Measurements from ENCODE around the gene SPRR2A. TPM values are rescaled to one million over a fixed set of nuclear protein-coding genes. Genes with fewer than 3 reads are reported as not detected.

Gene SPRR2A
- total and polyA plus RNA-seq, 2 of the 13 experiments (the other 11 are each of a cell fraction or from before 2014, with no cell fraction given), result not detected

DNA sequence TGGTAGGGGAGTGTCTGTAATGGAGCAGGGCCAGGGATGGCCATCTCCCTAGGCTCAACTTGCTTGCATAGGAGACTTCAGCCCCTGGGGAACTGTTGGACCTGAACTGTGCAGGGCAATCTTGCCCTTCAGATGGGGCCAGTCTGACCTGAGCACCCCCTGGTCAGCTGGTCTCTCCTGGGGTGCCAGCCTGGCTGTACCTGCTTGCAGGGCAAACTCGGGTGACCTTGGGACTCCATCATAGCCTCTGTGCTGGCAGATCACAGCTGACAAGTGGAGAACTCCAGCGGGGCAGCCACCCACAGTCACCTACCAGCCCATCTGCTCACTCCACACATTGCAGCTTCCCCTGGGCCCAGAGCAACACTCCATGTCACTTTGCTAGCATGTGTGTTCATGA is 8.1 kb downstream of the SPRR2A start:
- H4K20me1 ChIP-seq (ENCODE audit: insufficient read depth, low read length), result no peaks in the 10 kb centered on the region
- ATAC-seq (no peak), FAIRE-seq (no peak), DNase-seq (ENCODE audit: low spot score) (no peak)
- no peak overlapping the region for H3K4me3 ChIP-seq (replicated peaks in 1 of 3; ENCODE audit: insufficient read depth in 1 of 3, low read depth in 2 of 3, low read length in 3 of 3)
- intact Hi-C loops (cut with micrococcal nuclease; ENCODE audit: unreplicated experiment), result no loop called here
- BruUV-seq (replicated peaks), result no TSS peak
- ChIA-PET CTCF (ENCODE audit: low intra/inter-chr PET ratio, low total read pairs) (no interaction called here), POLR2A (no interaction called here)
- no peak overlapping the region for H2AFZ ChIP-seq (ENCODE audit: low read length)
- in situ Hi-C loops (cut with HindIII; ENCODE audit: extremely low pct_ligation_motif_present, low pct_unique_long_range_greater_than_20kb), result no loop called here
- no peaks in the 10 kb centered on the region for H3K9me3 ChIP-seq (ENCODE audit: low read length)
- no peak overlapping the region for H3K4me2 ChIP-seq (ENCODE audit: low read depth, low read length)
- TF ChIP-seq HCFC1 (IDR thresholded peaks at IDR 0.05; ENCODE audit: low read depth, low read length), result no peak
- no peak for TF ChIP-seq ZNF496 (CRISPR knock-in tag; IDR thresholded peaks at IDR 0.05; ENCODE audit: insufficient replicate concordance)
- TF ChIP-seq MTF2 (CRISPR knock-in tag; IDR thresholded peaks at IDR 0.05; ENCODE audit: borderline replicate concordance), result no peak
- no peak for TF ChIP-seq CBX1 (IDR thresholded peaks at IDR 0.05; ENCODE audit: low read depth)
- TF ChIP-seq, protein P1, sequence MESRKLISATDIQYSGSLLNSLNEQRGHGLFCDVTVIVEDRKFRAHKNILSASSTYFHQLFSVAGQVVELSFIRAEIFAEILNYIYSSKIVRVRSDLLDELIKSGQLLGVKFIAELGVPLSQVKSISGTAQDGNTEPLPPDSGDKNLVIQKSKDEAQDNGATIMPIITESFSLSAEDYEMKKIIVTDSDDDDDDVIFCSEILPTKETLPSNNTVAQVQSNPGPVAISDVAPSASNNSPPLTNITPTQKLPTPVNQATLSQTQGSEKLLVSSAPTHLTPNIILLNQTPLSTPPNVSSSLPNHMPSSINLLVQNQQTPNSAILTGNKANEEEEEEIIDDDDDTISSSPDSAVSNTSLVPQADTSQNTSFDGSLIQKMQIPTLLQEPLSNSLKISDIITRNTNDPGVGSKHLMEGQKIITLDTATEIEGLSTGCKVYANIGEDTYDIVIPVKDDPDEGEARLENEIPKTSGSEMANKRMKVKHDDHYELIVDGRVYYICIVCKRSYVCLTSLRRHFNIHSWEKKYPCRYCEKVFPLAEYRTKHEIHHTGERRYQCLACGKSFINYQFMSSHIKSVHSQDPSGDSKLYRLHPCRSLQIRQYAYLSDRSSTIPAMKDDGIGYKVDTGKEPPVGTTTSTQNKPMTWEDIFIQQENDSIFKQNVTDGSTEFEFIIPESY (CRISPR knock-in tag; IDR thresholded peaks at IDR 0.05), result no peak
- TF ChIP-seq KDM4B (CRISPR knock-in tag; IDR thresholded peaks at IDR 0.05), result no peak
- TF ChIP-seq ZNF83 (CRISPR knock-in tag; IDR thresholded peaks at IDR 0.05; ENCODE audit: borderline replicate concordance), result no peak
- TF ChIP-seq ZNF432 (CRISPR knock-in tag; IDR thresholded peaks at IDR 0.05; ENCODE audit: borderline replicate concordance), result no peak
- TF ChIP-seq ZNF562 (CRISPR knock-in tag; IDR thresholded peaks at IDR 0.05; ENCODE audit: borderline replicate concordance), result no peak
- TF ChIP-seq ATF4 (CRISPR knock-in tag; IDR thresholded peaks at IDR 0.05), result no peak
- no peak for TF ChIP-seq ZNF260 (CRISPR knock-in tag; IDR thresholded peaks at IDR 0.05; ENCODE audit: borderline replicate concordance, low read depth)
- no peak for TF ChIP-seq ONECUT2 (CRISPR knock-in tag; IDR thresholded peaks at IDR 0.05)
- no peak for TF ChIP-seq EED (CRISPR knock-in tag; IDR thresholded peaks at IDR 0.05)
- no peak for TF ChIP-seq THAP8 (CRISPR knock-in tag; IDR thresholded peaks at IDR 0.05; ENCODE audit: borderline replicate concordance)
- TF ChIP-seq HNF4G (IDR thresholded peaks at IDR 0.05; ENCODE audit: borderline replicate concordance, low read depth, low read length), result no peak
- no peak for TF ChIP-seq HNF4G (CRISPR knock-in tag; IDR thresholded peaks at IDR 0.05; ENCODE audit: borderline replicate concordance, low read depth)
- no peak for TF ChIP-seq ZNF563 (CRISPR knock-in tag; IDR thresholded peaks at IDR 0.05)
- TF ChIP-seq NR1H2 (CRISPR knock-in tag; IDR thresholded peaks at IDR 0.05; ENCODE audit: borderline replicate concordance, low read depth), result no peak
- no peak for TF ChIP-seq ZFP37 (CRISPR knock-in tag; IDR thresholded peaks at IDR 0.05; ENCODE audit: borderline replicate concordance)
- TF ChIP-seq BRCA1 (CRISPR knock-in tag; IDR thresholded peaks at IDR 0.05), result no peak
- H3K9ac ChIP-seq (ENCODE audit: insufficient read depth, low read depth, low read length), result no peak overlapping the region
- H3K27me3 ChIP-seq (ENCODE audit: control insufficient read depth in 1 of 2, insufficient read depth in 2 of 2, low read length in 2 of 2), result no peaks in the 10 kb centered on the region
- H3K4me1 ChIP-seq (ENCODE audit: insufficient read depth, low read length), result no peaks in the 10 kb centered on the region
- H3K36me3 ChIP-seq (replicated peaks in 1 of 2; ENCODE audit: control insufficient read depth in 1 of 2, insufficient read depth in 2 of 2, low read length in 2 of 2), result no peaks in the 10 kb centered on the region
- WGBS (ENCODE audit: low lambda C conversion rate), result no CpG with 5 or more reads among the region's 2 CpGs
- H3K27ac ChIP-seq (ENCODE audit: extremely low read length, insufficient read depth, low read length), result no peak overlapping the region
- no peaks in the 10 kb centered on the region for H3K79me2 ChIP-seq (ENCODE audit: insufficient read depth, low read length)

Measured in HepG2 (cell line).